HG03064 (cell line): ENCODE results near the gene SLC25A15.
"Not testable (repeated sequence)": the region's sequence is repeated elsewhere in the genome, so short reads cannot be mapped to it uniquely, and the experiment has no call there.

Experiments used
- ATAC-seq: cut with Tn5 transposase; IDR thresholded peaks from one replicate; pipeline ENCODE4 v1.9.1; 2021; ENCODE audit warnings: low read depth; ENCODE audit not compliant: unreplicated experiment

The SLC25A15 gene

DNA sequence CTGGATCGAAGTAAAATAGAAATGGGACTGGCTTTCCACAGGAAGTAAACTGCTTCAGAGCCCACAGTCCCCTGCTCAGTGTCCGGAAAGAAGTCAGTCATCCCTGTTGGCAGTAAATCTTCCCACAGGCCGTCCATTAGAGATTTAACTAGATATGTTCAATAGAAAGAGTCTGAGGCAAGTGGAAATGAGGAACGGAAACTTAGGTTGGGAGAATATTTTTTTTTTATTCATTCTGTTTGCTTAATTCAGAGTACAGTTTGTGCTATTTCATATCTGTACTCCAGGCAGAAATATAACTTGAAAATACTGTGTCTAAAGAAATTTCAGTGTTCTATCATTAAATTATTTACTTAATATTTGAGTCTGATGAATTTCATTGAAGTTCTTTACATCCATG lies 22.7 kb downstream of the SLC25A15 start:
- no peak for ATAC-seq

DNA sequence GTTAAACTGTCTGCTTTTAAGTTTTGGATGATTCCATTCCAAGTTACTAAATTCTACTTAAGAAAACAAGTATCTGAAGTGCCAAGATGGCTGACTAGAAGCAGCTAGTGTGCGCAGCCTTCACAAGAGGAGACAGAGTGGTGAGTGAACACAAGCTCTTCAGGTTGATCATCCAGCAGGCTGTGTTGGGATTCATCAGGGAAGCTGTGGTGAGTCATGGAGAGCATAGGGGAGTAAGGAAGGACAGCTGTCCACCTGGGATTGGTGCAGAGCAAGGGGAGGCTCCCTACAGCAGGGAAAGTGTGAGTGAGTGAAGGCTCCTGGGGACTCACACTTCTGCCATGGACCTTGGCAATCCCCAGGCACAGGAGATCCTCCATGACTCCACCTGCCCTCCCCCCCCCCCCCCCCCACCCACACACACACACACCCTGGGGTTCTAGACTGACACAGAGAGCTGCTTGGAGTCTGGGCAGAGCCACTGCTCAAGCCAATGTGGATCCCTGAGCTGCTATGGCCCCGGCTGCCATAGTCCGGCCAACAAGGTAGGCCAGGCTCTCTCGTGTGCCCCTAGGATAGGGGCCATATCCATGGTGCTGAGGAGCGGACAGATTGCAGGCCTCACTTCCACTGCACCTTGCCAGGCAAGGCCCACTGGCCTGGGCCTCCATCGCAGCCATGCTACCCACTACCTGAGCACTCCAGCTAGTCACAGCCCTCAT lies 23.5 kb downstream of the SLC25A15 start:
- ATAC-seq = no peak

DNA sequence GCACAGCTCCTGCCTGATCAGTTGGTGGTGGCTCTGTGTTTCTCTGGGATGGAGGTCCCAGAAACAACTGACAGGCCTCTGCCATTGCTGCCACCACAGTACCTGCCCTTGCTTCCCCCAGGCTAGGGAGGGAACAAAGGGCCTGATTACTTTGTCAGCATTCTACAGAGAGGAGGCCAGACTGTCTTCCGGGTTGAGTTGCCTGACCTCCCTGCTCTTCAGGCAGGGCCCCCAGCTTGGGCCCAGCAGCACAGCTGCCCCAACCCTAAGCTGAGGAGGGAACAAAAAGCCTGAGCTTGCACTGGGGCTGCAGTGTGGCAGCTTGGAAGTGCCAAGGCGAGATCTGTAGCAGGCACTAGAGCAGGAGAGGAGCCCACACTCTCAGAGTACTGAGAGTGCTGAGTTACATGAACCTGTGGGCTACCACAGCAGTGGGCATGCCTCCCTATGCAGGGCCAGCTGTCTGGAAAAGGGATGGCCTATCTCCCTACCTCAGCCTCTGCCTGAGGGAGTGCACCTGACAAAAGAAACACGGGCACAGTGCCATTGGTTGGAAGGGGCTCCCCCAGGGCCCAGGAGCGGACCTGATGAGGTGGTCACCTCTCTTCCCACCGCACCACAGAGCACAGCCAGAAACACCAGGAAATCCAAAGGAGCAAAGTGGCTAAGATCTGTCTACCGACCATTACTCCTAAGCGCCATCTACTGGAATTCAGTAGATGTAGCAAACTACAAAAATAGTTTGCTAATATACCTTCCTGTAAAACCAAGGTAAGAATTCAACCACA lies 24.4 kb downstream of the SLC25A15 start:
- ATAC-seq = no peak

DNA sequence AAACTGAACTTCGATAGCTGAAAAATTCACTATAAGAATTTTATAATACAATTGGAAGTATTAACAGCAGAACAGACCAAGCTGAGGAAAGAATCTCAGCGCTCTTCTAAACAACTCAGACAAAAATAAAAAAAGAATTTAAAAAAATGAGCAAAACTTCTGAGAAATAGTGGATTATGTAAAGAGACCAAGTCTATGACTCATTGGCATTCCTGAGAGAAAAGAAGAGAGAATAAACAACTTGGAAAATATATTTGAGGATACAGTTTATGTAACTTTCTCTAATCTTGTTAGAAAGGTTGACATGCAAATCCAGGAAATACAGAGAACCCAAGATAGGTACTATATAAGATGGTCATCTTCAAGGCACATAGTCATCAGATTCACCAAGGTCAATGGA lies 25.4 kb downstream of the SLC25A15 start:
- no peak for ATAC-seq

DNA sequence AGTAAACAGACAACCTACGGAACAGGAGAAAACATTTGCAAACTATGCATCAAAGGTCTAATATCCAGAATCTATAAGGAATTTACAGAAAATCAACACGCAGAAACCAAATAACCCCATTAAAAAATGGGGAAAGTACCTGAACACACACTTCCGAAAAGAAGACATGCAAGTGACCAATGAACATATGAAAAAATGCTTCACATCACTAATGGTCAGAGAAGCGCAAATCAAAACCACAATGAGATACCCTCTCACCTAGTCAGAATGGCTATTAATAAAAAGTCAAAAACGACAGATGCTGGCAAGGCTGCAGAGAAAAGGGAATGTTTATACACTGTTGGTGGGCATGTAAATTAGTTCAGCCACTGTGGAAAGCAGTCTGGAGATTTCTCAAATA lies 29.5 kb downstream of the SLC25A15 start:
- no peak for ATAC-seq

DNA sequence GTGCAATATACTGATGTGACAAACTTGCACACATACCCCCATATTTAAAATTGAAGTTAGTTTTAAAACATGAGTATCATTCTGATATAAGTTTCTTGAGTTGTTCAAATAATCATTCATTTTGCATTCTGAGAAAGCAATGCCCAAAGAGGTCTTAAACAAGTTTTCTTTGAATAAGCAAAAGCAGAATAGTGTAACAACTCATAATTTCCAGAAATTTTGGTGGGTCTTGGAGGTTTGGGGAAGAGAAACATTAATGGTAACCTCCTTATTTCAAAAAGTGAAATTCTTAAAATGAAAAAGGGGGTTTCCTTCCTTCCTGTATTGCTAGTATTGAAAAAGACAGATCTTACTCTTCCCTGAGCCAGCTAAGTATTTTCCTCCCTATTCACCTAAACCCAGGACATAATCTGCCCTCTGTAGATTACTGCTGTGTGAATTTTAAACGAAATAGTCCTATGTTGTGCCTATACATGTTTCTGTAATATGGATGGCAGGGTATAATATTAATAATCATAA lies 30.4 kb downstream of the SLC25A15 start:
- no peak for ATAC-seq

DNA sequence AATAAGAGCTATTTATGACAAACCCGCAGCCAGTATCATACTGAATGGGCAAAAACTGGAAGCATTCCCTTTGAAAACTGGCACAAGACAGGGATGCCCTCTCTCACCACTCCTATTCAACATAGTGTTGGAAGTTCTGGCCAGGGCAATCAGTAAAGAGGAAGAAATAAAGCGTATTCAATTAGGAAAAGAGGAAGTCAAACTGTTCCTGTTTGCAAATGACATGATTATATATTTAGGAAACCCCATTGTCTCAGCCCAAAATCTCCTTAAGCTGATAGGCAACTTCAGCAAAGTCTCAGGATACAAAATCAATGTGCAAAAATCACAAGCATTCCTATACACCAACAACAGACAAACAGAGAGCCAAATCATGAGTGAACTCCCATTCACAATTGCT lies 50.3 kb downstream of the SLC25A15 start:
- ATAC-seq = not testable (repeated sequence)

DNA sequence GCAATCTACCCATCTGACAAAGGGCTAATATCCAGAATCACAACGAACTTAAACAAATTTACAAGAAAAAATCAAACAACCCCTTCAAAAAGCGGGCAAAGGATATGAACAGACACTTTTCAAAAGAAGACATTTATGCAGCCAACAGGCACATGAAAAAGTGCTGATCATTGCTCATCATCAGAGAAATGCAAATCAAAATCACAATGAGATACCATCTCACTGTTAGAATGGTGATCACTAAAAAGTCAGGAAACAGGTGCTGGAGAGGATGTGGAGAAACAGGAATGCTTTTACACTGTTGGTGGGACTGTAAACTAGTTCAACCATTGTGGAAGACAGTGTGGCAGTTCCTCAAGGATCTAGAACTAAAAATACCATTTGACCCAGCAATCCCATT lies 51.5 kb downstream of the SLC25A15 start:
- ATAC-seq = not testable (repeated sequence)
